K562 treated with DMSO at 1 percent for 4 hours (cell line): ENCODE results near the gene ANGPTL1. TPM values are rescaled to one million over a fixed set of nuclear protein-coding genes. Genes with fewer than 3 reads are reported as not detected.

ENCODE experiments used
- total RNA-seq: library from RNA; unstranded; fragments of 300-600 nt; gene quantifications from 2 replicates; pipeline ENCODE4 v1.2.3, GENCODE V29; 2022; ENCODE audit not compliant: insufficient read depth

Gene ANGPTL1, protein sequence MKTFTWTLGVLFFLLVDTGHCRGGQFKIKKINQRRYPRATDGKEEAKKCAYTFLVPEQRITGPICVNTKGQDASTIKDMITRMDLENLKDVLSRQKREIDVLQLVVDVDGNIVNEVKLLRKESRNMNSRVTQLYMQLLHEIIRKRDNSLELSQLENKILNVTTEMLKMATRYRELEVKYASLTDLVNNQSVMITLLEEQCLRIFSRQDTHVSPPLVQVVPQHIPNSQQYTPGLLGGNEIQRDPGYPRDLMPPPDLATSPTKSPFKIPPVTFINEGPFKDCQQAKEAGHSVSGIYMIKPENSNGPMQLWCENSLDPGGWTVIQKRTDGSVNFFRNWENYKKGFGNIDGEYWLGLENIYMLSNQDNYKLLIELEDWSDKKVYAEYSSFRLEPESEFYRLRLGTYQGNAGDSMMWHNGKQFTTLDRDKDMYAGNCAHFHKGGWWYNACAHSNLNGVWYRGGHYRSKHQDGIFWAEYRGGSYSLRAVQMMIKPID
- not detected in 2 replicates for total RNA-seq

DNA sequence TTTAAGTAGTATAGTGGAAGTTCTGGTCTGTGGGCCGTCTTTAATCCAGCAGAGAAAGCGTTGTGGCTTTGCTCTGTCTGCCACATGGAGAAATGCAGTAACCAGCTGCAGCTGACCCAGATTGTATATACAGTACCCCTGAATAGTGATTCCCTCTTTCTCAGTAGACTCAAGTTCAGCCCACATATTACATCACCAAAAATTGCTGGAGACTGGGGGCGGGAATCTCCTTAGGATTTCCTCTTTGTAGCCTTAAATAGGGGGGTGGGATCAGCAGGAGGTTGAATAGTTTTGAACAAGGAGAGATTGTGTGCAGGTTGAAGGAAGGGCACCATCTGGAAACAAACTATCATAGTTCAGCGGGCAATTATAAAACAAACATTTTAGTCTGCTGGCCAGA, at the start of gene ANGPTL1:
Gene ANGPTL1 (minus strand): TSS at position 134 of the 400 bp plus-strand sequence. CDS start 5,301 bp downstream, outside the sequence.

Other genes starting within 250 kb of the ANGPTL1 start
- 0.53 and 1.4 TPM in 2 replicates for gene RALGPS2, start 145.8 kb downstream of the ANGPTL1 start, total RNA-seq
- 21.1 and 21.7 TPM in 2 replicates for gene FAM20B, start 154.8 kb upstream of the ANGPTL1 start, total RNA-seq
- gene TOR3A, start 211.0 kb upstream of the ANGPTL1 start, total RNA-seq, result 45.0 and 46.1 TPM in 2 replicates